Measurements from ENCODE around the gene ADGRG6.

DNA sequence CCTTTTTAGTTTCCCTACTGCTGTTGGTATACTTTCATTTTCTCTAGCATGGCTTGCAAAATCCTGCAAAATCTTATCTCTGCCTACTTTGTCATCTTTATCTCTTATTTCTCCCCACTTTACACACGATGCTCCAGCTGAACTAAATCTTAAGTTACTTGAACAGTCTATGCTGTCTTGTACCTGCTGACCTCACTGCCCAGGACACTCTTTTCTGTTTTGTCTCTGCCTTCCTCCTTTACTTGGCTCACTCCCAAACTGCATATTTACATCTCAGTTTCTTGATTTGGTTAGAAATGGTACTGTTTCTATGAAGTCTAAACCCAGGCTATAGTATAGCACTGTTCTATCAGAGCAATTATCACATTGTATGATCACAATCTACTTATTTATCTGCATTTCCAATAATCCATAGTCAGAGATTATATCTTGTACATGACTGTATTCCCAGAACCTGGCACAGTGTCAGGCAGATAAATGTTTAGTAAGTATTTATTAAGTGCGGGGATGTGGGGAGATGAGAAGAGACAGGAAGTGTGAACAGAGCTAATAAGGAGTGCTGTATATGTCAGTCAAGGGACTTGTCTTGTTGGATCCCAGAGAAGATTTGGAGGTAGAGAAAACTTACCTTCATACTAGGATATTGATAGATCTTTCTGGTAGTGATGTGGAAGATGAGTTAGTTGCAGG lies 57.6 kb downstream of the ADGRG6 start:
- TF ChIP-seq, protein P1, sequence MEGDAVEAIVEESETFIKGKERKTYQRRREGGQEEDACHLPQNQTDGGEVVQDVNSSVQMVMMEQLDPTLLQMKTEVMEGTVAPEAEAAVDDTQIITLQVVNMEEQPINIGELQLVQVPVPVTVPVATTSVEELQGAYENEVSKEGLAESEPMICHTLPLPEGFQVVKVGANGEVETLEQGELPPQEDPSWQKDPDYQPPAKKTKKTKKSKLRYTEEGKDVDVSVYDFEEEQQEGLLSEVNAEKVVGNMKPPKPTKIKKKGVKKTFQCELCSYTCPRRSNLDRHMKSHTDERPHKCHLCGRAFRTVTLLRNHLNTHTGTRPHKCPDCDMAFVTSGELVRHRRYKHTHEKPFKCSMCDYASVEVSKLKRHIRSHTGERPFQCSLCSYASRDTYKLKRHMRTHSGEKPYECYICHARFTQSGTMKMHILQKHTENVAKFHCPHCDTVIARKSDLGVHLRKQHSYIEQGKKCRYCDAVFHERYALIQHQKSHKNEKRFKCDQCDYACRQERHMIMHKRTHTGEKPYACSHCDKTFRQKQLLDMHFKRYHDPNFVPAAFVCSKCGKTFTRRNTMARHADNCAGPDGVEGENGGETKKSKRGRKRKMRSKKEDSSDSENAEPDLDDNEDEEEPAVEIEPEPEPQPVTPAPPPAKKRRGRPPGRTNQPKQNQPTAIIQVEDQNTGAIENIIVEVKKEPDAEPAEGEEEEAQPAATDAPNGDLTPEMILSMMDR (IDR thresholded peaks at IDR 0.05 in 8 of 11, conservative IDR thresholded peaks at IDR 0.05 in 3 of 11) = no peak
- no peak for TF ChIP-seq POLR2A (IDR thresholded peaks at IDR 0.05)
